K562 (cell line): ENCODE measurements around the gene PNMA5.

Experiments
- BRF2 ChIP-seq: IDR thresholded peaks from 3 replicates; pipeline ENCODE4 v1.6.1; 2011; ENCODE audit warnings: borderline replicate concordance, mild to moderate bottlenecking; ENCODE audit not compliant: insufficient read length, insufficient read depth
- CREM ChIP-seq: IDR thresholded peaks from 2 replicates; pipeline ENCODE4 v1.6.1; 2014; ENCODE audit warnings: antibody characterized with exemption, low read depth
- EZH2 ChIP-seq: IDR thresholded peaks from 2 replicates; pipeline ENCODE4 v1.6.1; 2012; ENCODE audit warnings: low read depth, mild to moderate bottlenecking, inconsistent platforms, low read length, borderline replicate concordance
- HBP1 ChIP-seq: fragments of 450-650 bp; formaldehyde crosslinking; IDR thresholded peaks from 2 replicates; pipeline ENCODE4 v1.4.0; 2022; ENCODE audit warnings: missing genetic modification characterization
- HDAC6 ChIP-seq: IDR thresholded peaks from 2 replicates; pipeline ENCODE4 v1.6.1; 2012; ENCODE audit warnings: low read depth, mild to moderate bottlenecking, control low read depth, inconsistent platforms, low read length, moderate library complexity
- KLF13 ChIP-seq: fragments of 450-650 bp; IDR thresholded peaks from 2 replicates; pipeline ENCODE4 v1.6.1; 2016; ENCODE audit warnings: missing genetic modification characterization, low read depth, mild to moderate bottlenecking, missing compliant biosample characterization, moderate library complexity, borderline replicate concordance
- PPARD ChIP-seq: fragments of 250-450 bp; sonication (Bioruptor Pico); IDR thresholded peaks from 2 replicates; pipeline ENCODE4 v1.8.0; 2022; ENCODE audit warnings: inconsistent platforms, mild to moderate bottlenecking, moderate library complexity
- SIN3A ChIP-seq, 2 experiments: fragments of 150-350 bp in 1 of 2; IDR thresholded peaks; 2 replicates each; pipeline ENCODE4 v1.6.1; 2011 to 2016; ENCODE audit warnings: borderline replicate concordance in 2 of 2, low read depth in 2 of 2, low read length in 2 of 2, mild to moderate bottlenecking in 2 of 2, moderate library complexity in 2 of 2; ENCODE audit not compliant: control insufficient read depth in 1 of 2
- SNRNP70 ChIP-seq: fragments of 200-400 bp; formaldehyde crosslinking; optimal IDR thresholded peaks from 2 replicates; pipeline ENCODE3; 2017; ENCODE audit warnings: low read depth, low read length
- TRIM28 ChIP-seq: fragments of 450-650 bp; IDR thresholded peaks from 2 replicates; pipeline ENCODE4 v1.6.1; 2017
- U2AF2 ChIP-seq: fragments of 200-400 bp; formaldehyde crosslinking; optimal IDR thresholded peaks from 2 replicates; pipeline ENCODE3; 2017; ENCODE audit warnings: low read depth, mild to moderate bottlenecking, low read length
- ZBTB40 ChIP-seq, 2 experiments: fragments of 450-650 bp in 1 of 2; sonication (generic) in 1 of 2; formaldehyde crosslinking in 1 of 2; IDR thresholded peaks; 2 replicates each; pipeline versions ENCODE4 v1.7.1 to v1.9.0; 2016 to 2022; ENCODE audit warnings: inconsistent platforms in 1 of 2, mild to moderate bottlenecking in 1 of 2, missing genetic modification reagents in 1 of 2
- ZNF76 ChIP-seq: fragments of 250-450 bp; sonication (Bioruptor Pico); IDR thresholded peaks from 2 replicates; pipeline ENCODE4 v1.4.0; 2020; ENCODE audit warnings: mild to moderate bottlenecking, moderate library complexity, borderline replicate concordance

GRCh38 chrX:152968193-152968592 lies 25.7 kb downstream of the PNMA5 start:
- TF ChIP-seq SNRNP70 (no peak), ZBTB40 (IDR thresholded peaks at IDR 0.05) (no peak), ZBTB40 (CRISPR knock-in tag; IDR thresholded peaks at IDR 0.05) (no peak), TRIM28 (no peak), PPARD (CRISPR knock-in tag) (no peak), HDAC6 (no peak), U2AF2 (no peak), SIN3A (IDR thresholded peaks at IDR 0.05; ENCODE audit: borderline replicate concordance in 2 of 2, control insufficient read depth in 1 of 2, low read depth in 2 of 2, low read length in 2 of 2) (no peak), ZNF76 (CRISPR knock-in tag) (no peak), CREM (no peak), EZH2 (no peak), BRF2 (no peak), KLF13 (tag) (no peak), HBP1 (CRISPR knock-in tag) (no peak)
